Loucy (cell line): ENCODE results near the gene ARMH3.

Experiments used
- H2AFZ ChIP-seq: fragments of 200-600 bp; sonication (generic); 2 replicates; pipeline ENCODE4 v1.6.0; 2016; ENCODE audit warnings: antibody characterized with exemption, mild to moderate bottlenecking, low read length, moderate library complexity
- H3F3A ChIP-seq: fragments of 200-600 bp; 2 replicates; pipeline ENCODE4 v1.6.0; 2016; ENCODE audit warnings: antibody characterized with exemption, low read depth, mild to moderate bottlenecking
- H3K27me3 ChIP-seq: fragments of 200-600 bp; sonication (generic); 2 replicates; pipeline ENCODE4 v1.6.1; 2014; ENCODE audit warnings: low read length, mild to moderate bottlenecking; ENCODE audit not compliant: insufficient read depth, poor library complexity, severe bottlenecking
- H3K36me3 ChIP-seq: fragments of 200-600 bp; sonication (generic); 2 replicates; pipeline ENCODE4 v1.6.1; 2016; ENCODE audit warnings: low read length; ENCODE audit not compliant: insufficient read depth
- H3K4me1 ChIP-seq: fragments of 200-600 bp; sonication (generic); 2 replicates; pipeline ENCODE4 v1.5.1; 2014; ENCODE audit warnings: low read length, mild to moderate bottlenecking; ENCODE audit not compliant: insufficient read depth, poor library complexity, severe bottlenecking
- H3K4me2 ChIP-seq: fragments of 200-600 bp; sonication (generic); 2 replicates; pipeline ENCODE4 v1.6.0; 2014; ENCODE audit warnings: antibody characterized with exemption, low read length, low read depth, mild to moderate bottlenecking; ENCODE audit not compliant: poor library complexity, severe bottlenecking
- H3K4me3 ChIP-seq: fragments of 200-600 bp; sonication (generic); 2 replicates; pipeline ENCODE4 v1.5.1; 2014; ENCODE audit warnings: low read length, mild to moderate bottlenecking, mixed read lengths; ENCODE audit not compliant: poor library complexity, severe bottlenecking
- H3K79me2 ChIP-seq: fragments of 200-600 bp; sonication (generic); 2 replicates; pipeline ENCODE4 v1.6.1; 2014; ENCODE audit warnings: low read length; ENCODE audit not compliant: insufficient read depth
- H3K9ac ChIP-seq: fragments of 200-600 bp; sonication (generic); 2 replicates; pipeline ENCODE4 v1.6.0; 2014; ENCODE audit warnings: mild to moderate bottlenecking, low read depth, low read length, moderate library complexity; ENCODE audit not compliant: poor library complexity, severe bottlenecking
- H3K9me2 ChIP-seq: fragments of 200-600 bp; sonication (generic); replicated peaks from 2 replicates; pipeline ENCODE4 v1.6.1; 2016; ENCODE audit warnings: low read depth, low read length, mixed read lengths
- H3K9me3 ChIP-seq: fragments of 200-600 bp; sonication (generic); 2 replicates; pipeline ENCODE4 v1.6.1; 2014; ENCODE audit warnings: mild to moderate bottlenecking, antibody characterized with exemption, low read length, low read depth; ENCODE audit not compliant: insufficient read depth
- H4K20me1 ChIP-seq: fragments of 200-600 bp; sonication (generic); 2 replicates; pipeline ENCODE4 v1.6.0; 2014; ENCODE audit warnings: antibody characterized with exemption, low read length, mild to moderate bottlenecking; ENCODE audit not compliant: insufficient read depth, poor library complexity, severe bottlenecking
- CTCF ChIP-seq: fragments of 200-600 bp; sonication (generic); conservative IDR thresholded peaks from 2 replicates; pipeline ENCODE4 v1.5.1; 2014; ENCODE audit warnings: mild to moderate bottlenecking, antibody characterized with exemption, low read length
- EZH2phosphoT487 ChIP-seq: fragments of 200-600 bp; IDR thresholded peaks from 2 replicates; pipeline ENCODE4 v1.6.1; 2018; ENCODE audit warnings: antibody characterized with exemption, mild to moderate bottlenecking, moderate library complexity, borderline replicate concordance

ARMH3 gene

GRCh38 chr10:101922846-101923245, 133.1 kb downstream of the ARMH3 start:
- Histone ChIP-seq H4K20me1 (no peaks in the 10 kb centered on the region), H3K4me3 (no peak overlapping the region), H3K9me2 (no peaks in the 10 kb centered on the region), H3F3A (no peaks in the 10 kb centered on the region), H2AFZ (no peak overlapping the region), H3K9me3 (no peaks in the 10 kb centered on the region), H3K9ac (no peak overlapping the region), H3K27me3 (no peaks in the 10 kb centered on the region), H3K4me1 (no peaks in the 10 kb centered on the region), H3K79me2 (no peaks in the 10 kb centered on the region), H3K4me2 (no peak overlapping the region), H3K36me3 (no peaks in the 10 kb centered on the region)
- TF ChIP-seq EZH2phosphoT487, result no peak
- no peak for TF ChIP-seq CTCF

GRCh38 chr10:101920546-101920945, 135.4 kb downstream of the ARMH3 start:
- Histone ChIP-seq H3K79me2 (no peaks in the 10 kb centered on the region), H3F3A (no peaks in the 10 kb centered on the region)

GRCh38 chr10:101919026-101919770, 136.8 kb downstream of the ARMH3 start:
- H2AFZ ChIP-seq, result no peak overlapping the region
- H3K9ac ChIP-seq, result no peak overlapping the region
- no peak overlapping the region for H3K4me2 ChIP-seq
- TF ChIP-seq CTCF, result no peak
- H3K79me2 ChIP-seq, result no peaks in the 10 kb centered on the region
- H3F3A ChIP-seq, result no peaks in the 10 kb centered on the region
- no peaks in the 10 kb centered on the region for H3K27me3 ChIP-seq
- H3K4me1 ChIP-seq, result no peaks in the 10 kb centered on the region
- H3K9me2 ChIP-seq, result no peaks in the 10 kb centered on the region
- H4K20me1 ChIP-seq, result no peaks in the 10 kb centered on the region
- H3K36me3 ChIP-seq, result peaks cover 7% of the 10 kb centered on the region; the same call in 1 of the 2 replicates
- no peak overlapping the region for H3K4me3 ChIP-seq
- H3K9me3 ChIP-seq, result no peaks in the 10 kb centered on the region

More at GRCh38 chr10:101920546-101920945, 135.4 kb downstream of the ARMH3 start:
- H3K9me3 ChIP-seq, result no peaks in the 10 kb centered on the region
- no peaks in the 10 kb centered on the region for H3K9me2 ChIP-seq
- no peak overlapping the region for H2AFZ ChIP-seq
- no peak overlapping the region for H3K4me3 ChIP-seq
- no peaks in the 10 kb centered on the region for H3K27me3 ChIP-seq
- no peak overlapping the region for H3K9ac ChIP-seq
- no peaks in the 10 kb centered on the region for H3K4me1 ChIP-seq
- TF ChIP-seq CTCF (no peak), EZH2phosphoT487 (no peak)
- no peaks in the 10 kb centered on the region for H4K20me1 ChIP-seq
- H3K4me2 ChIP-seq, result no peak overlapping the region
- peaks cover 7% of the 10 kb centered on the region; the same call in 1 of the 2 replicates for H3K36me3 ChIP-seq
